ENCODE data around the gene CDC14A.

Gene CDC14A

GRCh38 chr1:100497796-100498195 is 145.5 kb downstream of the CDC14A start:
- Histone ChIP-seq H3K4me1 (no peaks in the 10 kb centered on the region), H3K27ac (no peak overlapping the region), H3K27me3 (no peaks in the 10 kb centered on the region), H3K9me3 (no peaks in the 10 kb centered on the region), H3K36me3 (peaks cover 0 to 25% (median 22%) of the 10 kb centered on the region in 3 donors), H3K4me3 (no peak overlapping the region)
- intact Hi-C loops (cut with DNase I; ENCODE audit: low total_unique reads): no loop called here
- DNase-seq: no peak
- TF ChIP-seq CTCF (IDR thresholded peaks at IDR 0.05): no peak

GRCh38 chr1:100499194-100499811 is 147.0 kb downstream of the CDC14A start:
- H3K36me3 ChIP-seq: peaks cover 0 to 25% (median 22%) of the 10 kb centered on the region in 3 donors
- DNase-seq: no peak

GRCh38 chr1:100502052-100502792 is 149.9 kb downstream of the CDC14A start:
- Histone ChIP-seq H3K4me1 (no peaks in the 10 kb centered on the region), H3K9me3 (no peaks in the 10 kb centered on the region), H3K27me3 (no peaks in the 10 kb centered on the region), H3K27ac (no peak overlapping the region), H3K4me3 (no peak overlapping the region), H3K36me3 (peaks cover 0 to 25% (median 22%) of the 10 kb centered on the region in 3 donors)
- no peak for TF ChIP-seq CTCF (IDR thresholded peaks at IDR 0.05)
- intact Hi-C loops (cut with DNase I; ENCODE audit: low total_unique reads): no loop called here
- no peak for DNase-seq

More at GRCh38 chr1:100499194-100499811, 147.0 kb downstream of the CDC14A start:
- Histone ChIP-seq H3K9me3 (no peaks in the 10 kb centered on the region), H3K27me3 (no peaks in the 10 kb centered on the region), H3K27ac (no peak overlapping the region), H3K4me1 (no peaks in the 10 kb centered on the region), H3K4me3 (no peak overlapping the region)
- no peak for TF ChIP-seq CTCF (IDR thresholded peaks at IDR 0.05)
- intact Hi-C loops (cut with DNase I; ENCODE audit: low total_unique reads): no loop called here

- Histone ChIP-seq H3K4me3 (no peak overlapping the region), H3K4me1 (no peaks in the 10 kb centered on the region), H3K36me3 (no peaks in the 10 kb centered on the region), H3K9me3 (no peaks in the 10 kb centered on the region), H3K27me3 (no peaks in the 10 kb centered on the region), H3K27ac (no peak overlapping the region)
- intact Hi-C loops (cut with DNase I; ENCODE audit: low total_unique reads): no loop called here
- no peak for TF ChIP-seq CTCF (IDR thresholded peaks at IDR 0.05)
- DNase-seq: no peak
Observed at GRCh38 chr1:100506217-100506616, 153.9 kb downstream of the CDC14A start.

GRCh38 chr1:100510451-100510850 is 158.1 kb downstream of the CDC14A start:
- no peak for DNase-seq
- H3K9me3 ChIP-seq: no peaks in the 10 kb centered on the region
- no peaks in the 10 kb centered on the region for H3K27me3 ChIP-seq
- H3K36me3 ChIP-seq: no peaks in the 10 kb centered on the region
- H3K27ac ChIP-seq: no peak overlapping the region
- no peaks in the 10 kb centered on the region for H3K4me1 ChIP-seq
- no peak for TF ChIP-seq CTCF (IDR thresholded peaks at IDR 0.05)
- intact Hi-C loops (cut with DNase I; ENCODE audit: low total_unique reads): no loop called here
- H3K4me3 ChIP-seq: no peak overlapping the region

Measured in tibial artery (tissue), 4 donors.